ENCODE measurements around the gene MYO1C. TPM values are rescaled to one million over a fixed set of nuclear protein-coding genes. Genes with fewer than 3 reads are reported as not detected.

Gene MYO1C
- total RNA-seq, 2 donors from 2014 or later, result 280 to 315 TPM

DNA sequence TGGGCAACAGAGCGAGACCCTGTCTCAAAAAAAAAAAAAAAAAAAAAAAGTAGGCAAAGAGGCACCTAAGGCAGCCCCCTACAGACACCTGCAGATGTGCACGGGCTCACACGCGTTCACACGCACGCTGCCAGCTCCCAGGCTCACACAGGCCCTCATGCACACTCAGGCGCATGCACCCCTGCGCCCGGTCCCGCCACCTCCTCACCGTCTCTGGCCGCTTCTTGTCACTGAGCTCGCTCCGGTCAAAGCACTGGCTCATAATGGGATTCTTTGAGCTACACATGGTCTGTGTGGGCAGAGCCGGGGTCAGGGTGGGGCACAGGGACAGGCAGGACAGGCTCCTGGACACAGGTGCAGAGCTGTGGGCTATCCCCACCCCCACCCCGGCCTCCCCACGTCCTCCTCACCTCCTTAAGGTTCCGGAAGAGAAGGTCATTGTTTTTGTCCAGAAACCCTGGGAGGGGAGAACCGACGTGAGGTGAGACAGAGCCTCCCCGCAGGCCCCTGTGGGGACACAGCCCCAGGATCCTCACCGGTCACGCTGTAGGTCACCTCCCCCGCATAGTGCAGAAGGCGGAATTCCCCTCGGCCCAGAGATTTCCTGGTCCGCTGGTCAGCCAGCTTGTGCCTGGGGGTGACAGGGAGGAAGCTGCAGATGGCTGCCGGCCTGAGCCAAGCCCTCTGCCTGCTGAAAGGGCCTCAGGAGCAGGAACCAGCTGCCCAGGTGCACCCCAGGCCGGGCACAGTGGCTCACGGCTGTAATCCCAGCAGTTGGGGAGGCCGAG is 17.9 kb downstream of the MYO1C start:
- no peak for DNase-seq
- intact Hi-C loops (cut with DNase I), result no loop called here
- Histone ChIP-seq H3K27me3 (no peaks in the 10 kb centered on the region), H3K27ac (no peak overlapping the region), H3K9ac (ENCODE audit: low read depth in 2 of 2, low read length in 2 of 2) (no peak overlapping the region), H3K36me3 (peaks cover 37% of the 10 kb centered on the region), H3K4me3 (no peak overlapping the region), H3K9me3 (no peaks in the 10 kb centered on the region), H3K4me1 (no peaks in the 10 kb centered on the region)
- TF ChIP-seq CTCF (IDR thresholded peaks at IDR 0.05), result no peak

DNA sequence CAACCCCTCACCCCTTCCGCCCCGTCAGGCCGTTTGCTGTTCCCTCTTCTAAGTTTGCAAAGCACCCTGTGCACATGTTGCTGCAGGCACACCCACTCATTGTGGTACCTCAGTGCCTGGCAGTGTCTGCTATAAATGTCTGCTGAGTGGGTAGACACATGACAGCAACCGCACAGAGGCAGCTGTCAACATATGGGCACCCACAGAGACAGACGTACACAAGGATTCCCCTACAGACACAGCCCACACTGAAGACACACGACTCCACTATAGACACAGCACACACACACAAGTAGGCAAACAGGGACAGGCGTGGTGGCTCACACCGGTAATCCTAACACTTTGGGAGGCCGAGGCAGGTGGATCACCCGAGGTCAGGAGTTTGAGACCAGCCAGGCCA is 18.6 kb downstream of the MYO1C start:
- H3K9me3 ChIP-seq, result no peaks in the 10 kb centered on the region
- H3K36me3 ChIP-seq, result peaks cover 31% of the 10 kb centered on the region
- no peak overlapping the region for H3K9ac ChIP-seq (ENCODE audit: low read depth in 2 of 2, low read length in 2 of 2)
- no peak for TF ChIP-seq CTCF (IDR thresholded peaks at IDR 0.05)
- H3K27ac ChIP-seq, result no peak overlapping the region
- intact Hi-C loops (cut with DNase I), result no loop called here
- no peaks in the 10 kb centered on the region for H3K4me1 ChIP-seq
- H3K27me3 ChIP-seq, result no peaks in the 10 kb centered on the region
- DNase-seq, result no peak
- no peak overlapping the region for H3K4me3 ChIP-seq

- H3K36me3 ChIP-seq, result peaks cover 24% of the 10 kb centered on the region
- no peak overlapping the region for H3K27ac ChIP-seq
- H3K4me3 ChIP-seq, result no peak overlapping the region
- H3K27me3 ChIP-seq, result no peaks in the 10 kb centered on the region
- H3K9ac ChIP-seq (ENCODE audit: low read depth in 2 of 2, low read length in 2 of 2), result no peak overlapping the region
- no peaks in the 10 kb centered on the region for H3K4me1 ChIP-seq
- no peak for TF ChIP-seq CTCF (IDR thresholded peaks at IDR 0.05)
- no peaks in the 10 kb centered on the region for H3K9me3 ChIP-seq
- DNase-seq, result no peak
- intact Hi-C loops (cut with DNase I), result no loop called here
Measured at GRCh38 chr17:1473170-1473569, 19.3 kb downstream of the MYO1C start.

GRCh38 chr17:1471911-1472821 is 20.3 kb downstream of the MYO1C start:
- H3K4me1 ChIP-seq, result no peaks in the 10 kb centered on the region
- no peak for DNase-seq
- H3K27me3 ChIP-seq, result no peaks in the 10 kb centered on the region
- H3K9me3 ChIP-seq, result no peaks in the 10 kb centered on the region
- TF ChIP-seq CTCF (IDR thresholded peaks at IDR 0.05), result no peak
- intact Hi-C loops (cut with DNase I), result no loop called here
- H3K9ac ChIP-seq (ENCODE audit: low read depth in 2 of 2, low read length in 2 of 2), result no peak overlapping the region
- no peak overlapping the region for H3K4me3 ChIP-seq
- H3K27ac ChIP-seq, result no peak overlapping the region
- H3K36me3 ChIP-seq, result peaks cover 17% of the 10 kb centered on the region

DNA sequence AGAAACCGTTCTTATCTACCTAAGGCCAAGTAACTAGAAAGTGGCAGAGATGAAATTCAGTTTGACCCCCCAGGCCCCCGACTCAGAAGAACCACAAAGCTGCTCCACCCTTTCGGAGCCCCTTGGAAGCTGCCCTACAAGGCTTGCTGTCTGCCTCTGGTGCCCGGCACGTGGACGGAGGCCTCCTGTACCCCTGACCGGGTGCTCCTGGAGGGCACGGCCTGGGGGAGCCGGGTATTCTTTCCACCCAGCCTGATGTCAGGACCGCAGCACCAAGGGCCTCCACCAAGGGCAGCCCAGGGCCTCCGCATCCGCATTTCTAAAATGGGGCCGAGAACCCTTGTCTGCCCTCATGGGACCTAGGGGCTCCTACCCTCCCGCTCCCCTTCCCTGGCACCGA is 21.0 kb downstream of the MYO1C start:
- no peak overlapping the region for H3K9ac ChIP-seq (ENCODE audit: low read depth in 2 of 2, low read length in 2 of 2)
- no peak overlapping the region for H3K27ac ChIP-seq
- no peak for DNase-seq
- no peaks in the 10 kb centered on the region for H3K9me3 ChIP-seq
- no peaks in the 10 kb centered on the region for H3K4me1 ChIP-seq
- no peak overlapping the region for H3K4me3 ChIP-seq
- H3K36me3 ChIP-seq, result peaks cover 17% of the 10 kb centered on the region
- intact Hi-C loops (cut with DNase I), result no loop called here
- no peak for TF ChIP-seq CTCF (IDR thresholded peaks at IDR 0.05)
- no peaks in the 10 kb centered on the region for H3K27me3 ChIP-seq

Measured in colonic mucosa (tissue), 4 donors.